ENCODE results near the gene KCNA1. TPM values are rescaled to one million over a fixed set of nuclear protein-coding genes. Genes with fewer than 3 reads are reported as not detected.

KCNA1 gene
- total RNA-seq, 1 experiment from 2014 or later, result 2.2 TPM

DNA sequence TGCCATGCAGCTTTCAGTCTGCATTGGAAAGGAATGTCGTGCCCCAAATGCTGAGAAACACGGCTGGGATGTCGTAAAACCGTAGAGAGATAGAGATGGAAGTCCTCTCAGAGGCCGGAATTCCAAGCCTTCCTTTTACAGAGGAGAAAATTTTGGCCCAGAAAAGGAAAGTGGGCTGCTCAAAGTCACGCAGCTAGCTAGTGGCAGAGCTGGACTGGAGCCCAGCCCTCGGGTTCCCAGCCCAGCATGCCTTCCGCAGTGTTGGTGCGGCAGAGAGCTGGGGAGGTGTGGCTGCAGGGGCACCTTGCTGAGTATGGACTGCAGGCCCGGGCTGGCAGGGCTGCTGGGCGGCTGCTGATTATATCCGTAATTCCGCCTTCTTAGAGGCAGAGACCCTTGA lies 50.3 kb downstream of the KCNA1 start:
- no peak for DNase-seq (ENCODE audit: low read depth)

DNA sequence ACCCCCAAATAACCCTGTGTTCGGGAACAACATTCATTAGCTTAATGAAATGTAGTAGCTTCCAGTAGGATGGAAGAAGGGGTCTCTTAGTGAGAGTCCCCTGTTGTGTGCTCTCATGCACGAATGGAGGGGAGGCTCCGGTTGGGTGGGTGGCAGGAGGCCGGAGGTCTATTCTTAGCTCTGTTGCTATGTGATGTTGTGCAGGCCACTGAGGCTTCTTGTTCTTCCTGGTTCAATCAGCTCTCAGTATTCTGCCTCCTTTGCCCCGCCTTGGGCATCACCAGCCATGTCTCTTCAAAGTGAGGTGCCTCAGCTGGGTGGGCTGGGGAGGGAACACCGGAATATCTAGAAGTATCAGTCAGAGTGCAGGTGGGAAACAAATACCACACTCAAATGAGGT lies 50.8 kb downstream of the KCNA1 start:
- no peak for DNase-seq (ENCODE audit: low read depth)

DNA sequence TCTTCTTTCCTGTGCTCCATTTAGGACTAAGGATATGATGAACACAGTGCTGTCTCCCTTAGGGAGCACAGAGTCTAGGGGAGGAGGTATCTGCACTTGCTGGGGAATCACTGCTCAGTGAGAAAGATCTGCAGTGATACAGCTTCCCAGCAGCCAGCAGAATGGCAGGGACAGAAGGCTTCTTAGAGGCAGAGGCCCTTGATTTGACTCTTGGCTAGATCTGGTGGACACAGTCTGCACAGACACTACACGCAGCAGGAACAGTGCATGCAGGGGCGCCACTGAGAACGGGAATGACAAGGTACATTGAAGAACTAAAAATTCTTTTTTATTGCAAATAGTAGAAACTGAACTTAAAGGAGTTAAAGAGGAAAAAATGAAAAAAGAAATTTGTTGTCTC lies 51.6 kb downstream of the KCNA1 start:
- DNase-seq (ENCODE audit: low read depth), result no peak

DNA sequence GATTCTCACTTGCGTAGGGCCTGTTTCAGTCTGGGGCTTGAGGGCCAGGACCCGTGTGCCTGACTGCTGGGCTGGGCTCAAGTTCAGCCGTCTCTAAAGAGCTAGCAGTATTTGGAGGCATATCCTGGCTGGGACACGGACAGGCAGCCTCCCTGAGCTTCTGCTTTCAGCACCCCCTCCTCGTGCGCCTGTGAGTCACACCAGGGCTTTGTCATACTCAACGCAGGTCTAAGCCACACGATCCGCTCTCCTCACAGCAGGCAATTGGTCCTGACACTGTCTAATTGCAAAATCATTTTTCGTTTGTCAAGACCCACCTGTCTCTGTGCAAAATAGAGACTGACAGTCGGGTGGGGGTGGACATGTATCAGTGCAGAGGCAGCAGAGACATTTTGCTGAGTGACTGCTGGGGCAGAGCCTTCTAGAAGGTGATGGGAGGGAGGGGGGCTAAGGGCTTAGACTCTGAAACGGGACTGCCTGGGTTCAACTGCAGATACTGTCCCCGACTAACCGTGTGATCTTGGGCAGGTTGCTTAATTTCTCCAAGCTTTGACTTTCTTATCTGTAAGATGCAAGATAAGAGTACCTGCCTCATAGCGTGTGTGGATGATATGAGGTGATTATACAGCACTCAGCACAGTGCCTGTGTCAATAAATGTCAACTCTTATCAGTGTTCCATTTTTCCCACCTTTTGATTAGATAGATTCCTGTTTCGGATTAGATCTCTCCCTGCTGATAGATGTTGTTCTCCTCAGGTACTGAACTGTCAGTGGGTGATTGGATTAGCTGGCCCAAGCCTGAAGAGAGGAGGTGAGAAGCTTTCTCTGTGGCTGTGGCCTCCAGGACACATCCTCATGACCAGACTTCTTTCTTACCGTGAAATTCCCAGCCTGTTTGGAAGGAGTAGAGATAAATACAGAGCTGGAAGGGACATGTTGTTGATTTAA lies 53.1 kb downstream of the KCNA1 start:
- DNase-seq (ENCODE audit: low read depth), result peak; percentile 62

Other genes starting within 250 kb of the KCNA1 start
- gene GALNT8, start 189.5 kb upstream of the KCNA1 start, total RNA-seq (2014; rRNA removed), result not detected in 2 replicates
- not detected in 2 replicates for gene KCNA5, start 134.0 kb downstream of the KCNA1 start, total RNA-seq (2014; rRNA removed)

Data from LHCN-M2 (cell line).